Mesenchymal stem cell (in vitro differentiated cells and primary cell): Measurements from ENCODE around the gene CFAP410.

Experiments
- DNase-seq: peaks from one replicate; pipeline ENCODE4 v3.0.0-alpha.2; 2013
- H2AFZ ChIP-seq: one replicate; pipeline ENCODE4 v1.6.1; 2013; ENCODE audit warnings: low read depth, mild to moderate bottlenecking, control low read depth, inconsistent platforms, low read length, moderate library complexity
- H2AK5ac ChIP-seq: 2 replicates; pipeline ENCODE4 v1.6.1; 2013; ENCODE audit warnings: low read length, moderate library complexity, mild to moderate bottlenecking, inconsistent platforms; ENCODE audit not compliant: severe bottlenecking
- H2BK120ac ChIP-seq: one replicate; pipeline ENCODE4 v1.6.1; 2013; ENCODE audit warnings: low read depth, mild to moderate bottlenecking, inconsistent platforms, low read length, moderate library complexity
- H2BK12ac ChIP-seq, 2 experiments: one replicate each; pipeline ENCODE4 v1.6.1; 2013; ENCODE audit warnings: inconsistent platforms in 2 of 2, low read length in 2 of 2, mild to moderate bottlenecking in 2 of 2, moderate library complexity in 2 of 2, control low read depth in 1 of 2
- H2BK15ac ChIP-seq: one replicate; pipeline ENCODE4 v1.6.1; 2013; ENCODE audit warnings: mild to moderate bottlenecking, low read depth, inconsistent platforms; ENCODE audit not compliant: poor library complexity, severe bottlenecking
- H2BK5ac ChIP-seq: 2 replicates; pipeline ENCODE4 v1.6.1; 2013; ENCODE audit warnings: low read depth, mild to moderate bottlenecking, low read length, control low read depth, inconsistent platforms; ENCODE audit not compliant: poor library complexity, severe bottlenecking
- H3K14ac ChIP-seq, 2 experiments: one replicate each; pipeline ENCODE4 v1.6.1; 2013; ENCODE audit warnings: inconsistent platforms in 2 of 2, low read length in 2 of 2, control low read depth in 1 of 2, mild to moderate bottlenecking in 1 of 2, moderate library complexity in 1 of 2
- H3K18ac ChIP-seq, 2 experiments: one replicate each; pipeline ENCODE4 v1.6.1; 2013; ENCODE audit warnings: inconsistent platforms in 2 of 2, low read length in 2 of 2, control low read depth in 1 of 2, low read depth in 1 of 2, mild to moderate bottlenecking in 1 of 2
- H3K23ac ChIP-seq, 2 experiments: one replicate each; pipeline ENCODE4 v1.6.1; 2013; ENCODE audit warnings: inconsistent platforms in 2 of 2, low read length in 2 of 2, mild to moderate bottlenecking in 2 of 2, moderate library complexity in 2 of 2, control low read depth in 1 of 2
- H3K27ac ChIP-seq: 2 replicates; pipeline ENCODE4 v1.5.1; 2013; ENCODE audit warnings: mild to moderate bottlenecking, moderate library complexity, low read length, control low read depth, inconsistent platforms; ENCODE audit not compliant: poor library complexity, severe bottlenecking
- H3K27me3 ChIP-seq, 2 experiments: 2 replicates each; pipeline versions ENCODE4 v1.6.1 to v1.7.0; 2013; ENCODE audit warnings: low read length in 2 of 2, mild to moderate bottlenecking in 2 of 2, moderate library complexity in 2 of 2, control low read depth in 1 of 2, inconsistent platforms in 1 of 2; ENCODE audit not compliant: control insufficient read depth in 1 of 2, insufficient read depth in 1 of 2
- H3K36me3 ChIP-seq, 2 experiments: 2 replicates each; pipeline versions ENCODE4 v1.6.1 to v1.7.0; 2013; ENCODE audit warnings: low read length in 2 of 2, control low read depth in 1 of 2, inconsistent platforms in 1 of 2, low read depth in 1 of 2, mild to moderate bottlenecking in 1 of 2; ENCODE audit not compliant: insufficient read depth in 2 of 2, control insufficient read depth in 1 of 2
- H3K4ac ChIP-seq, 2 experiments: one replicate each; pipeline ENCODE4 v1.6.1; 2013; ENCODE audit warnings: inconsistent platforms in 2 of 2, low read length in 2 of 2, mild to moderate bottlenecking in 2 of 2, moderate library complexity in 2 of 2, control low read depth in 1 of 2, low read depth in 1 of 2
- H3K4me1 ChIP-seq: 2 replicates; pipeline ENCODE4 v1.6.1; 2013; ENCODE audit warnings: low read depth, low read length, control low read depth; ENCODE audit not compliant: control insufficient read depth, insufficient read depth
- H3K4me2 ChIP-seq: 2 replicates; pipeline ENCODE4 v1.6.1; 2013; ENCODE audit warnings: low read length, mild to moderate bottlenecking, inconsistent platforms; ENCODE audit not compliant: poor library complexity, severe bottlenecking
- H3K4me3 ChIP-seq, 2 experiments: 2 replicates each; pipeline versions ENCODE4 v1.5.1 to v1.7.0; 2013; ENCODE audit warnings: low read length in 2 of 2, mild to moderate bottlenecking in 2 of 2, control low read depth in 1 of 2, low read depth in 1 of 2; ENCODE audit not compliant: insufficient read depth in 1 of 2
- H3K79me1 ChIP-seq: replicated peaks from 2 replicates; pipeline ENCODE4 v1.6.1; 2013; ENCODE audit warnings: mild to moderate bottlenecking, control low read depth, low read length, inconsistent platforms; ENCODE audit not compliant: poor library complexity, severe bottlenecking
- H3K9ac ChIP-seq: 2 replicates; pipeline ENCODE4 v1.7.0; 2013; ENCODE audit warnings: mild to moderate bottlenecking, low read length, moderate library complexity
- H3K9me3 ChIP-seq: 2 replicates; pipeline ENCODE4 v1.7.0; 2013; ENCODE audit warnings: mild to moderate bottlenecking, low read length; ENCODE audit not compliant: control insufficient read depth
- H4K8ac ChIP-seq: one replicate; pipeline ENCODE4 v1.6.1; 2013; ENCODE audit warnings: inconsistent platforms, mild to moderate bottlenecking, low read length, moderate library complexity
- H4K91ac ChIP-seq: one replicate; pipeline ENCODE4 v1.6.1; 2013; ENCODE audit warnings: mild to moderate bottlenecking, low read length, inconsistent platforms
- WGBS: methylation state at CpG from one replicate; pipeline ENCODE4 v1.1.7; 2013; ENCODE audit warnings: mixed read lengths; 5-methylcytosine and 5-hydroxymethylcytosine counted together

CFAP410 gene

DNA sequence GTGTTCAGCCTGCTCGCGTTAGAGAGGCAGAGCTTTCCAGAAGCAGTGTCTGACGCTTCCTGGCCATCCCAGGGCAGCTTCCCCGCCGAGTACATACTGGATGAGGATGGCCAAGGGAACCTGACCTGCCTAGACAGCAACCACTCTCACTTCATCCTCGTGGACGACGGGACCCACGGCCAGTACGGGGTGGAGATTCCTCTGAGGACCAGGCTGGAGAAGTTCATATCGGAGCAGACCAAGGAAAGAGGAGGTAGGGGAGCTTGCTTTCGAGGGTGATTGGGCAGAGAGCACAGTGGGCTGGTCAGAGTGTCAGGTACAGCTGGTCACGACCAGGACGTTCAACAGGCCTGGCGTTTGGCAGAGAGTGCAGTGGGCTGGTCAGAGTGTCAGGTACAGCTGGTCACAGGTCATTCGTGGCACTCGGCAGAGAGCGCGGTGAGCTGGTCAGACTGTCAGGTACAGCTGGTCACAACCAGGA, 36.6 kb upstream of the CFAP410 start:
- H4K91ac ChIP-seq: no peak overlapping the region
- no peak overlapping the region for H2BK5ac ChIP-seq
- H3K14ac ChIP-seq: no peak overlapping the region
- H3K27ac ChIP-seq: no peak overlapping the region
- H3K9ac ChIP-seq: no peak overlapping the region
- H3K9me3 ChIP-seq: no peaks in the 10 kb centered on the region
- WGBS: 79% methylated on average over 19 of the region's 19 CpGs
- H3K4me2 ChIP-seq: no peak overlapping the region
- no peak overlapping the region for H2AFZ ChIP-seq
- no peak overlapping the region for H3K23ac ChIP-seq
- H3K18ac ChIP-seq: no peak overlapping the region
- H3K4me3 ChIP-seq: no peak overlapping the region
- no peak overlapping the region for H2BK120ac ChIP-seq
- no peak overlapping the region for H2BK15ac ChIP-seq
- no peaks in the 10 kb centered on the region for H3K79me1 ChIP-seq
- H2AK5ac ChIP-seq: no peak overlapping the region
- no peaks in the 10 kb centered on the region for H3K36me3 ChIP-seq
- H4K8ac ChIP-seq: no peak overlapping the region
- peaks cover 0 to 33% of the 10 kb centered on the region in 2 experiments for H3K27me3 ChIP-seq
- H2BK12ac ChIP-seq: no peak overlapping the region
- H3K4ac ChIP-seq: no peak overlapping the region
- H3K4me1 ChIP-seq: peaks cover under 1% of the 10 kb centered on the region
- DNase-seq: no peak

DNA sequence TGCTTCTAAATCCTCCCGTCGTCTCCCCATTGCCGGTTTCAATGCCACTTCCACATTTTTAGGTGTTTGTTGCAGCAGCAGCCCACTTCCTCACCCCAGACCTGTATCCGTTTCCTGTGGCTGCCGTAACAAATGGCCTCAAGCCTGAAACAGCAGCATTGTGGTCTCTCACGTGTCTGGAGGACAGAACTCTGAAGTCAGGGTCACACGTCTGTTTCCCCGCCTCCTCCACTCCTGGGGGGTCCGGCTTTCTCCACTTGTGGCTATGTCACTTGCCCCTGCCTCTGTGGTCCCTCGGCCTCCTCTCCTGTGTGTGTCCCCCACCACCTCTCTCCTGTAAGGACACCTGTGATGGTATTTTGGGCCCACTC, 36.1 kb upstream of the CFAP410 start:
- Histone ChIP-seq H3K4ac (no peak overlapping the region), H3K9ac (no peak overlapping the region), H3K4me3 (no peak overlapping the region), H2BK120ac (no peak overlapping the region), H4K8ac (no peak overlapping the region), H2BK12ac (no peak overlapping the region), H3K4me1 (peaks cover 1% of the 10 kb centered on the region), H2AK5ac (no peak overlapping the region), H2AFZ (no peak overlapping the region), H3K9me3 (no peaks in the 10 kb centered on the region), H3K27me3 (peaks cover 2 to 37% of the 10 kb centered on the region in 2 experiments), H3K27ac (no peak overlapping the region), H3K23ac (no peak overlapping the region), H3K4me2 (no peak overlapping the region), H3K36me3 (no peaks in the 10 kb centered on the region), H3K18ac (no peak overlapping the region), H3K14ac (no peak overlapping the region), H4K91ac (no peak overlapping the region), H3K79me1 (no peaks in the 10 kb centered on the region), H2BK15ac (no peak overlapping the region), H2BK5ac (no peak overlapping the region)
- DNase-seq: no peak
- WGBS: 88% methylated on average over 10 of the region's 10 CpGs

DNA sequence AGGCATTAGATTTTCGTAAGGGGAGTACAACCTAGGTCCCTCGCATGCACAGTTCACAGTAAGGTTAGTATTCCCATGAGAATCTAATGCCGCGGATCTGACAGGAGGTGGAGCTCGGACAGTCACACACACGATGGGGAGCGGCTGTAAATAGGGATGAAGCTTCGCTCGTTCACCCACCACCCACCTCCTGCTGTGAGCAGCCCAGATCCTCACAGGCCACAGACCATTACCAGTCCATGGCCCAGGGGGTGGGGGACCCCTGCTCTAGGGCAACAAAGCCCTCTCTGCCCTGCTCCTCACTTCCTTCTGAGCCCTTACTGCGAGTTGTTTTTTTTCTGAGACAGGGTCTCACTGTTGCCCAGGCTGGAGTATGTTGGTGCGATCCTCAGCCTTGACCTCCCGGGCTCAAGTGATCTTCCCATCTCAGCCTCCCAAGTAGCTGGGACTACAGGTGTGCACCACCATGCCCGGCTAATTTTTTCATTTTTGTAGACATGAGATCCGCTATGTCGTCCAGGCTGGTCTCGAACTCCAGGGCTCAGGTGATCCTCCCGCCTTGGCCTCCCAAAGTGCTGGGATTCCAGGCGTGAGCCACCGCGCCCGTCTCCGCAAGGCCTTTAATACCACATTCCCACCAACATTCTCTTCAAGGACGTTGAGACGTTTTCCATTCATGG, 35.6 kb upstream of the CFAP410 start:
- no peak overlapping the region for H2BK12ac ChIP-seq
- H3K4me3 ChIP-seq: no peak overlapping the region
- H3K27me3 ChIP-seq: peaks cover 7 to 34% of the 10 kb centered on the region in 2 experiments
- H2BK15ac ChIP-seq: no peak overlapping the region
- DNase-seq: no peak
- H3K9ac ChIP-seq: no peak overlapping the region
- no peaks in the 10 kb centered on the region for H3K9me3 ChIP-seq
- no peak overlapping the region for H4K8ac ChIP-seq
- no peak overlapping the region for H2BK120ac ChIP-seq
- no peak overlapping the region for H3K23ac ChIP-seq
- H2AK5ac ChIP-seq: no peak overlapping the region
- H3K4me2 ChIP-seq: no peak overlapping the region
- peaks cover 5% of the 10 kb centered on the region for H3K4me1 ChIP-seq
- no peak overlapping the region for H2BK5ac ChIP-seq
- H3K27ac ChIP-seq: no peak overlapping the region
- no peak overlapping the region for H3K4ac ChIP-seq
- H2AFZ ChIP-seq: no peak overlapping the region
- no peak overlapping the region for H3K14ac ChIP-seq
- H3K36me3 ChIP-seq: no peaks in the 10 kb centered on the region
- 91% methylated on average over 24 of the region's 24 CpGs for WGBS
- H3K18ac ChIP-seq: no peak overlapping the region
- H3K79me1 ChIP-seq: no peaks in the 10 kb centered on the region
- H4K91ac ChIP-seq: no peak overlapping the region

DNA sequence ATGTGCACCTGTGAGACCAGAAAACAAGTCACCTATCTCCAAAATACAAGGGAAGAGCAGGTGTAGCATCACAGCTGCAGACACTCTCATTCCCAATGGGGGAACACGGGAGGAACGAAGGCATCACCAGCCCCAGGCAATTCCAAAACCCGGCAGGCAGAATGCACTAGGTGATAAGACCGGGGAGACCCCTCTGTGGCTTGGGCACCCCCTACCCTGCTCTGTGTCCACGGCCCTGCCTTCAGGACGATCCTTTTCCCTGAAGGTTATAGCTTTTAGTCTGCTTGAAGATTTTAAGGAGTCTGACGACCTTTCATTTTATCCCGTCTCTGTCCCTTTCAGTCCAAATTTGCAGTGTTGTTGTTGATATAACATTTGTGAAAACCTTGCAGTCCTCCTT, 33.4 kb upstream of the CFAP410 start:
- 71% methylated on average over 8 of the region's 8 CpGs for WGBS
- H2AFZ ChIP-seq: no peak overlapping the region
- H3K36me3 ChIP-seq: no peaks in the 10 kb centered on the region
- H2BK5ac ChIP-seq: no peak overlapping the region
- no peaks in the 10 kb centered on the region for H3K79me1 ChIP-seq
- no peak overlapping the region for H3K9ac ChIP-seq
- H4K91ac ChIP-seq: no peak overlapping the region
- H2BK12ac ChIP-seq: no peak overlapping the region
- no peak overlapping the region for H3K4me2 ChIP-seq
- H3K4me1 ChIP-seq: peaks cover 8% of the 10 kb centered on the region
- no peak overlapping the region for H3K4me3 ChIP-seq
- H3K4ac ChIP-seq: no peak overlapping the region
- no peak overlapping the region for H3K14ac ChIP-seq
- no peaks in the 10 kb centered on the region for H3K9me3 ChIP-seq
- H2AK5ac ChIP-seq: no peak overlapping the region
- no peak for DNase-seq
- H2BK120ac ChIP-seq: no peak overlapping the region
- H3K23ac ChIP-seq: no peak overlapping the region
- no peak overlapping the region for H4K8ac ChIP-seq
- no peak overlapping the region for H2BK15ac ChIP-seq
- H3K27ac ChIP-seq: no peak overlapping the region
- H3K27me3 ChIP-seq: peaks cover 16 to 34% of the 10 kb centered on the region in 2 experiments
- no peak overlapping the region for H3K18ac ChIP-seq
